ENCODE data around the gene ADARB2.

Gene ADARB2

DNA sequence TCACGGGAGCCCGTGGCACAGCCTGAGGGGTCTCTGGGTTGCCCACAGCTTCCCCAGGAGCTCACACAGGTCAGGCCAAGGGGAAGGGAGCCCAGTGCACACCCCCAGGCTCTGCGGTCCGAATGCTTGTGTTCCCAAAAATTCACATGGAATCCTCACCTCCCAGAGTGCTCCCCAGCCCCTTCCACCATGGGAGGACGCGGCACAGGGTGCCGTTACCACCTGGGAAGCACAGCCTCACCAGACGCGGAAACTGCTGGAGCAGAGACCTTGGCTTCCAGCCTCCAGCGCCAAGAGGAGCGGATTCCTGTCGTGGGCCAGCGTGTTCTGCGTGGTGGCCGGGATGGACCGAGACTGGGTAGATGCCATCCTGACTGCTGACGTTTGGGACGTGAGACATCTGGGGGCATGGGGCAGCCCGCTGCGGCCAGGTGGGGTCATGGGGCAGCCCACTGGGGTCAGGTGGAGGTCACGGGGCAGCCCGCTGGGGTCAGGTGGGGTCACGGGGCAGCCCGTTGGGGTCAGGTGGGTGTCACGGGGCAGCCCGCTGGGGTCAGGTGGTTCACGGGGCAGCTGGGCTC lies 531.8 kb downstream of the ADARB2 start:
- TF ChIP-seq, protein P1, sequence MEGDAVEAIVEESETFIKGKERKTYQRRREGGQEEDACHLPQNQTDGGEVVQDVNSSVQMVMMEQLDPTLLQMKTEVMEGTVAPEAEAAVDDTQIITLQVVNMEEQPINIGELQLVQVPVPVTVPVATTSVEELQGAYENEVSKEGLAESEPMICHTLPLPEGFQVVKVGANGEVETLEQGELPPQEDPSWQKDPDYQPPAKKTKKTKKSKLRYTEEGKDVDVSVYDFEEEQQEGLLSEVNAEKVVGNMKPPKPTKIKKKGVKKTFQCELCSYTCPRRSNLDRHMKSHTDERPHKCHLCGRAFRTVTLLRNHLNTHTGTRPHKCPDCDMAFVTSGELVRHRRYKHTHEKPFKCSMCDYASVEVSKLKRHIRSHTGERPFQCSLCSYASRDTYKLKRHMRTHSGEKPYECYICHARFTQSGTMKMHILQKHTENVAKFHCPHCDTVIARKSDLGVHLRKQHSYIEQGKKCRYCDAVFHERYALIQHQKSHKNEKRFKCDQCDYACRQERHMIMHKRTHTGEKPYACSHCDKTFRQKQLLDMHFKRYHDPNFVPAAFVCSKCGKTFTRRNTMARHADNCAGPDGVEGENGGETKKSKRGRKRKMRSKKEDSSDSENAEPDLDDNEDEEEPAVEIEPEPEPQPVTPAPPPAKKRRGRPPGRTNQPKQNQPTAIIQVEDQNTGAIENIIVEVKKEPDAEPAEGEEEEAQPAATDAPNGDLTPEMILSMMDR (IDR thresholded peaks at IDR 0.05; ENCODE audit: borderline replicate concordance, insufficient read depth, low read depth, low read length), result no peak
- no peak overlapping the region for H3K4me3 ChIP-seq (ENCODE audit: low read depth, low read length)

DNA sequence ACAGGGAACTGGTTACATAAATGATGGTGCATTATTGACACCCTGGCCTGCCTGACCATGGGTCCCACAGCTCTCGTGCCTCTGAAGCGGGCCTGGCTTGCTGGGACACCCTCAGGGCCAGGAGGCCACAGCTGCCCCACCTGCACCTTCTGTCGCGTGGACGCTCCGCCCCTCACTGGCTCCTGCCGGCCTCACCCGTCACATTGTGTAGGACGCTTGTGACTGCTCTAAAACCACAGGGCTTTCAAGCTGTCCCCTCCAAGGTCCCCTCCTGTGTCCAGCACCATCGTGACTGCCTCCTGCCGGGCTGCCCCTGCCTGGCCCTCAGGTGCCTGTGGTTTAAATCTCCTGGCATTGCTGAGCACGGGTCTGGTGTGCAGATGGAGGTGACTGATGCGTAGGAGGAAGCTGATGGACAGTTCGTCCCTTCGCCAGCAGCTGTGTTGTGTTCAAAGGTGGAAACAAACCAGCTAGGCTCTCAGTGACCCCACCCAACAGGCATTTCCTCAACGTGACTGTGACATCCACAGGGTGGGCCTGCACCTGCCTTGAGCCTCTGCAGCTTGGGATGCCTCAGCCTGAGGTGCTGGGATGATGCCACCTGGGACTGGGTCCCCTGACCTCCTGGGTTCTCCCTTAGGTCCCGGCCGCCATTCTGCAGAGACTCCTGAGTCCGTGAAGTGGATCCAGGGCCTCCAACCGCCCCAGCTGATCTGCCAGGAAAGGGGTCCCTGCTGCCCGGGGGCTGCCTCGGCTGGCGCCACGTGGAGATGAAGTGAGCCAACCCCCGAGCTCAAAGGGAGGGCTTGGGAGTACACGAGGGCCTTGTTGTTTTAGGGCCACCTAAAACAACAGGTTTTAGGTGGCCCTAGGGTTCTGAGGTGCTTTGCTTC lies 532.6 kb downstream of the ADARB2 start:
- no peak overlapping the region for H3K4me3 ChIP-seq (ENCODE audit: low read depth, low read length)
- TF ChIP-seq, protein P1 (IDR thresholded peaks at IDR 0.05; ENCODE audit: borderline replicate concordance, insufficient read depth, low read depth, low read length), result no peak

DNA sequence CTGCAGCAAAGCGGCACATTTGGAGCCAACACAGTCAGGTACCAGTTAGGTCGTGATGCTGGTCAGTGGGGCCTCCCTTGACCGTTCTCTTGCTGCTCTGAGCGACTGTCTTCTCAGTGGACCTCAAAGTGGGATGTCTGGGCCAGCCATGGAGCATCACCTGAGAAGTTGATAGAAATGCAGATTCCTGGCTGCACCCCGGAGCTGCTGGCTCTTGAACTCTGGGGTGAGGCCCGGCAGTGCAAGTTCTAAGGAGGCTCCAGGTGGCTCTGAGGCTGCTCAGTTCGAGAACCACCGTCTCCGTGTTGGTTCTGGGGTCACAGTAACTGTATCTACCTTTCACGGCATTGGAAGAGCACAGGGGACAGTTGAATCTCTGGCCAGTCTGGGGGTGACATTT lies 533.6 kb downstream of the ADARB2 start:
- TF ChIP-seq, protein P1 (IDR thresholded peaks at IDR 0.05; ENCODE audit: borderline replicate concordance, insufficient read depth, low read depth, low read length), result no peak
- H3K4me3 ChIP-seq (ENCODE audit: low read depth, low read length), result no peak overlapping the region

DNA sequence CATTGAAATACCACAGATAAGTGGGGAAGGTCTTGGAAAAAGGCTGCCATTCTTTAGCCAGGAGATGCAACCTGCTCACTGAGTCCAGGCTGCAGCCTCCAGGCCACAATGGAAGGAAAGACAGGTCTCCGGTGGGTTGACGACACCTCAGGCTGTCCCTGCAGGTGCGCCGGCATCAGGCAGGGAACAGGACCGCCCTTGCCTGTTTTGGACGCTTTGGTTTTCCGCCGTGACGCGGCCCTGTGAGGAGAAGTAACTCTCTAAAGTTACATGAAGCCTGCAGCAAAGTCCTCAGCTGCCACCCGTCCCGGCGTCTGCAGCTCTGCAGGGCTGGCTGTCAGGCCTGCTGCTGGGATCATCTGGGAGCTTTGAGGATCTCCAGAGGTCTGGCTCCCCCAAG lies 534.1 kb downstream of the ADARB2 start:
- H3K4me3 ChIP-seq (ENCODE audit: low read depth, low read length), result no peak overlapping the region
- TF ChIP-seq, protein P1 (IDR thresholded peaks at IDR 0.05; ENCODE audit: borderline replicate concordance, insufficient read depth, low read depth, low read length), result no peak

DNA sequence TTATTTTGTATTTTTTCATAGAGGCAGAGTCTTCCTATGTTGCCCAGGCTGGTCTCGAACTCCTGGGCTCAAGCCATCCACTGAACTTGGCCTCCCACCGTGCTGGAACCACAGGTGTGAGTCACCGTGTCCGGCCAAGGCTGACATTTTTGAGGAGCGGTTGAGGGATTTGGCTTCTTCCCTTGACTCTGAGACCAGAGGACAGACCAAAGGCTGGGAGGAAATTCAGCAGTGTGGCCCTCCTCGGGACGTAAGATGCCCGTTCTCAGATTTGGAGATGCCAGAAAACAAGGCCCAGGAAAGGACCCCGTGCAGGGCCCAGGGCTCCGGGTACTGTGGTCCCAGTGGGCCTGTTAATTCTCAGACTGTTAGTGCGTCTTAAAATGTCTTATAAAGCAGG lies 535.0 kb downstream of the ADARB2 start:
- TF ChIP-seq, protein P1 (IDR thresholded peaks at IDR 0.05; ENCODE audit: borderline replicate concordance, insufficient read depth, low read depth, low read length), result no peak
- no peak overlapping the region for H3K4me3 ChIP-seq (ENCODE audit: low read depth, low read length)

DNA sequence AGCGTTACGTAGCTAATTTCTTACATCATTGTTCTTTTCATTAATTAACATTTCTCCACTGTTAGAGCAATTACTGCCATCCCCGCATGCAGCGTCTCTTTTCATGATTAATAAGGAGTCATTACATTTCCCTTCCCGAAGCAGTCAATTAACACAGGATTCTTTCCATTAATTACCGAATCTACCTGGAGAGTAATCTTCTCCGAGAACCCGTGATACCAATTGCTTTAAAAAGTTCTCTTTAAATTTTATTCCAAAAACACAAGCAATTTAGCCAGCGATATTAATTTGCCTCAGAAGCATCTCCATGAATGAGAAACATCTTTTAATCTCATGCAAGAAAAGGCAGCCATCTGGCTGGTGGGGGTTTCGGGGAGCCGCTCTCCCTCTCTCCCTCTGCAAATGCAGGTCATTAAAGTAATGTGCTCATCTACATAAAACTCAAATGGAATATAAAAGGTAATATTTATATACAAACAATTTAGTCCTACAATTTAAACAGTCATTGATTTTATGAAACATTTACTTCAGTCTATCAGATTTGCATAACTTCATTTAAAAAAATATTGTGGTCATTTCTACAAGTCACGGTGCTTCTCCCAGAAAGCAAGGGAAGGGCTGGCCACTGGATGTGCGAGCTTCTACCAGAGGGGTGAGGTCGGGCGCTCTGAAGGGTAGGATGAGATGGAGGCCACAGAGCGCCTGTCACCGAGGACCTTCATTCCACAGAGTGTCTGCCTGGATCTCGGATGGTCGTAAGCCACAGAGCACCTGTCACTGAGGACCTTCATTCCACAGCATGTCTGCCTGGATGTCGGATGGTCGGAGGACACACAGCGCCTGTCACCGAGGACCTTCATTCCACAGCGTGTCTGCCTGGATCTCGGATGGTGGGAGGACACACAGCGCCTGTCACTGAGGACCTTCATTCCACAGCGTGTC lies 536.2 kb downstream of the ADARB2 start:
- H3K4me3 ChIP-seq (ENCODE audit: low read depth, low read length), result no peak overlapping the region
- TF ChIP-seq, protein P1 (IDR thresholded peaks at IDR 0.05; ENCODE audit: borderline replicate concordance, insufficient read depth, low read depth, low read length), result no peak

Data from GM12875 (cell line).